HG03558 (cell line): ENCODE data around the gene ZNF544.
"Not testable (repeated sequence)": the region's sequence is repeated elsewhere in the genome, so short reads cannot be mapped to it uniquely, and the experiment has no call there.

ENCODE experiments used
- ATAC-seq: cut with Tn5 transposase; IDR thresholded peaks from one replicate; pipeline ENCODE4 v1.9.1; 2021; ENCODE audit warnings: moderate number of reproducible peaks; ENCODE audit not compliant: unreplicated experiment; ENCODE audit errors: extremely low read depth

Gene ZNF544

GRCh38 chr19:58248886-58249285 is 20.2 kb downstream of the ZNF544 start:
- no peak for ATAC-seq

DNA sequence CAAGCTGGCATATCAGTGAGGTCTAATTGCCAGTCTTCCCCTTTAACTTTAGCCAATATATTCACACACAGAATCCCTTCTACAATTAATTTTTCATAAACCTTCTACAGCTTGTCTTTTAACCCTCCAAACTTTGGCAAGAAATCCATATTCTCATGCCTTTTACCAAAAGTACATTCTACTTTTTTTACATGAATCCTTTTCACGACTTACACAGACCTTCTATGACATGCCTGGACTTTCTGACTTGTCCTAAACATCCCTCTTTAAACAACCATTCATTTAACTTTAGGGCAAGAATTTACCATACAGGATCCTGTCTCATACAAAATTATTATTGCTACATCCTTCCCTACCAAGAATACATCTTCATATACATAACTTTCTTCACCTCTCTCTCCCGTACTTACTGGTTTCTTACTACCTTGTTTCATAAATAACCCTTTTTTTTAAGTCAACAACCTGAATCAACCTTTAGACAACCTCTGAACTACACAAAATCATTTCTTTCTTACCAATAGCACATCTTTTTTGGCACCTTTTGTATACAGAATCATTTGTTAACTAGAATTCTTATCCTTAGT is 23.5 kb downstream of the ZNF544 start:
- ATAC-seq, result no peak

GRCh38 chr19:58258259-58258658 is 29.5 kb downstream of the ZNF544 start:
- not testable (repeated sequence) for ATAC-seq

DNA sequence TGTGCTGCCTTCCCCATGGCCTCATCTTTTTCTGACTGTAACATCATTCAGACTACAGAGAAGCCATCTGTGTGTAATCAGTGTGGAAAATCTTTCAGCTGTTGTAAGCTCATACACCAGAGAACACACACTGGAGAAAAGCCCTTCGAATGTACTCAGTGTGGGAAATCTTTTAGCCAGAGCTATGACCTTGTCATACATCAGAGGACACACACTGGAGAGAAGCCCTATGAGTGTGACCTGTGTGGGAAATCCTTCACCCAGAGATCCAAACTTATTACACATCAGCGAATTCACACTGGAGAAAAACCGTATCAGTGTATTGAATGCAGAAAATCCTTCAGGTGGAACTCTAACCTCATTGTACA is 32.9 kb downstream of the ZNF544 start:
- no peak for ATAC-seq

DNA sequence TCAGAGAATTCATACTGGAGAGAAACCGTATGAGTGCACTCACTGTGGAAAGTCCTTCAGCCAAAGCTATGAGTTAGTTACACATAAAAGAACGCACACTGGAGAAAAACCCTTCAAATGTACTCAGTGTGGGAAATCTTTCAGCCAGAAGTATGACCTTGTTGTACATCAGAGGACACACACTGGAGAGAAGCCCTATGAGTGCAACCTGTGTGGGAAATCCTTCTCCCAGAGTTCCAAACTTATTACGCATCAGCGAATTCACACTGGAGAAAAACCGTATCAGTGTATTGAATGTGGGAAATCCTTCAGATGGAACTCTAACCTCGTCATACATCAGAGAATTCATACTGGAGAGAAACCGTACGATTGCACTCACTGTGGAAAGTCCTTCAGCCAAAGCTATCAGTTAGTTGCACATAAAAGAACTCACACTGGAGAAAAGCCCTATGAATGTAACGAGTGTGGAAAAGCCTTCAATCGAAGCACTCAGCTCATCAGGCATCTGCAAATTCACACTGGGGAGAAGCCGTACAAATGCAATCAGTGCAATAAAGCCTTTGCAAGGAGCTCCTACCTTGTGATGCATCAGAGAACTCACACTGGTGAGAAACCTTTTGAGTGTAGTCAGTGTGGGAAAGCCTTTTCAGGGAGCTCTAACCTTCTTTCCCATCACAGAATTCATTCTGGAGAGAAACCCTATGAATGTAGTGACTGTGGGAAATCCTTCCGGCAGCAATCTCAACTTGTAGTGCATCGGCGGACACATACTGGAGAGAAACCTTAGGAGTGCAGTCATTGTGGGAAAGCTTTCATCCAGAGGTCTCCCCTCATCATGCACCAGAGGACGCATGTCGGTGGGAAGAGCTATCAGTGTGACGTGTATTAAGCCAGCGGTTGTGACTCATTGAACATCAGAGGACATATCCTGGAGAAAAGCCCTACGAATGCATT is 33.5 kb downstream of the ZNF544 start:
- ATAC-seq, result no peak

- ATAC-seq, result no peak
Measured at GRCh38 chr19:58262922-58263296, 34.2 kb downstream of the ZNF544 start.

DNA sequence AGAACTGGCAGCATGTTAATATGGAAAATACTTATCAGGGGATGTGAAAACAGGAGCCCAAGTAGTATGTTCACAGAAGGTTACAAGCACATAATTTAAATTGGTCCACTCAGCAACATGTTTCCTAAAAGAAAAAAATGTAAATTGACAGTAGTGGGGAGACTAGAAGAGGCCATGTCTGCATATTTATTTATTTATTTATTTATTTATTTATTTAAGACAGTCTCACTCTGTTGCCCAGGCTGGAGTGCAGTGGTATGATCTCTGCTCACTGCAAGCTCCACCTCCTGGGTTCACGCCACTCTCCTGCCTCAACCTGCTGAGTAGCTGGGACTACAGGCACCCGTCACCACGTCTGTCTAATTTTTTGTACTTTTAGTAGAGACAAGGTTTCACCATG is 36.4 kb downstream of the ZNF544 start:
- no peak for ATAC-seq

DNA sequence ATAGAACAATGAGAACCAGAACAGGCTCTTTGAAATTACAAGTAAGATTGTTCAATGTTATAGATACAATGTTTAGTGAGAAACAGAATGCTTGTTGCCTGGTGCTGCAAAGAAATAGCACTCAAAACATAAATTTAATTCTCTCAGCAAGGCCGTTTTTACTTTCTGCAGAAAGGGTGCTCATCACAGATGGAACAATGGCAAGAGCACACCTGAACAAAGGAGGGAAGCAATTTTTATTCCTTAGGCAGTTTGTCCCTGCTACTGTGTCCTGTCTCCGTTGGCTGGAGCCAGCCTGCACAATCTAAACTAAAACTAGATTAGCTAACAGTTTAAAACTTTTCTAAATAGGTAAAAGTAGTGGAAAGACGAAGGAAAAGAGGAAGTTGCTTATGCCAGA is 39.6 kb downstream of the ZNF544 start:
- ATAC-seq, result no peak

- no peak for ATAC-seq
Measured at GRCh38 chr19:58274771-58275201, 46.1 kb downstream of the ZNF544 start.

GRCh38 chr19:58275564-58275963 is 46.9 kb downstream of the ZNF544 start:
- no peak for ATAC-seq

GRCh38 chr19:58277197-58277596 is 48.5 kb downstream of the ZNF544 start:
- no peak for ATAC-seq

DNA sequence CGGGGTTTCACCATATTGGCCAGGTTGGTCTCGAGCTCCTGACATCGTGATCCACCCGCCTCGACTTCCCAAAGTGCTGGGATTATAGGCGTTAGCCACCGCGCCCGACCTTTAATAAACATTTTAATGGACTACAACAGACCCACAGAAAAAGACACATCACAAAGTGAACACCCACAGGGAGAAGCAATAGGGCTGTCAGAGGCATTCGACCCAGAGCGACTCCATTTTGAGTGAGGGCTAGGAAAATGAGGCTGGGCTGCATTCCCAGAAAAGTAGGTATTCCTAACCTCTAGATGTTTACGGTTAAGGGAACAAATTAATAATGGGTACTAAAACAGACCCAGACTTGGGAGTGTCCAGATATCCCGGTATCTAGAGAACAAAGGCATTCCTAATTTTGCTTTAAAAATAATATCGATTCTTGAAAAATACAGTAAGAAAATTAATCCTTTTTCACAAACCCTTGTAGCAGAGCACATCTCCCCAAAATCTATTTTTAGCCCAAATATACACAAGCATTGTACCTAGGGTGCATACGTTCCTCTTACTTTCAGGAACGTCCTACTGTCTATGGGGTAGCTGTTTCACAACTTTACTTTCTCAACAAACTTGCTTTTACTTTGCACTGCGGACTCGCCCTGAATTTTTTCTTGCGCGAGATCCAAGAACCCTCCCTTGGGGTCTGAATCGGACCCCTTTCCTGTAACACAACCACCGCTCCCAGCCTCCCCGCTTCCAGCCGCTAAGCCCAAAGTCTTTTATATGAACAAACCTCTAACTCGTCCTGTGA is 49.2 kb downstream of the ZNF544 start:
- no peak for ATAC-seq

DNA sequence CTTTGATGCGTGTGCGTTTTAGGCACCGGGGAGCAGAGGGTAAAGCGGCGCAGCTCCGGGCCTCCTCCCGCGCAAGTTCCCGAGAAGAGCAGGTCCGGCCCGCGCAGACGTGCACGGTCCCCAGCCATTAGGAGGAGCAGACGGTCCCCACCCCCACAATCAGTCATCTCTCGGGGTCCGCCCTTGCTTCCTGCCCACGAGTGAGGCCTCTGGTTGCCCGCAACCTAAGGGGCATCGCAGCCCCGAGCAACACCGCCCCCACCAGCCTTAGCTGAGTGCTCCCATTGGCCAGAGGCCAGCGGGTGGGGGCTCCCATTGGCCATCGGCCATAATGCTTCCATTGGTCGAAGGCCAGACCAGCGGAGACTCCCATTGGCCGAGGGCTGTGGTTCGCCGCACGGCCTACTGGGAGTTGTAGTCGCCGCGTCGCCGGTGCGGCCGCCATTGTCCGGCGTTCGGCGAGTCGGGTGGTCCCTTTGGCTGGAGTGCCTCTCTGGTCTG is 49.9 kb downstream of the ZNF544 start, which contains the start of gene ZNF8:
TSS of gene ZNF8 (plus strand) at position 415 of the 501 bp plus-strand sequence. CDS start 127 bp downstream, outside the sequence.
- peak; percentile 82 for ATAC-seq

DNA sequence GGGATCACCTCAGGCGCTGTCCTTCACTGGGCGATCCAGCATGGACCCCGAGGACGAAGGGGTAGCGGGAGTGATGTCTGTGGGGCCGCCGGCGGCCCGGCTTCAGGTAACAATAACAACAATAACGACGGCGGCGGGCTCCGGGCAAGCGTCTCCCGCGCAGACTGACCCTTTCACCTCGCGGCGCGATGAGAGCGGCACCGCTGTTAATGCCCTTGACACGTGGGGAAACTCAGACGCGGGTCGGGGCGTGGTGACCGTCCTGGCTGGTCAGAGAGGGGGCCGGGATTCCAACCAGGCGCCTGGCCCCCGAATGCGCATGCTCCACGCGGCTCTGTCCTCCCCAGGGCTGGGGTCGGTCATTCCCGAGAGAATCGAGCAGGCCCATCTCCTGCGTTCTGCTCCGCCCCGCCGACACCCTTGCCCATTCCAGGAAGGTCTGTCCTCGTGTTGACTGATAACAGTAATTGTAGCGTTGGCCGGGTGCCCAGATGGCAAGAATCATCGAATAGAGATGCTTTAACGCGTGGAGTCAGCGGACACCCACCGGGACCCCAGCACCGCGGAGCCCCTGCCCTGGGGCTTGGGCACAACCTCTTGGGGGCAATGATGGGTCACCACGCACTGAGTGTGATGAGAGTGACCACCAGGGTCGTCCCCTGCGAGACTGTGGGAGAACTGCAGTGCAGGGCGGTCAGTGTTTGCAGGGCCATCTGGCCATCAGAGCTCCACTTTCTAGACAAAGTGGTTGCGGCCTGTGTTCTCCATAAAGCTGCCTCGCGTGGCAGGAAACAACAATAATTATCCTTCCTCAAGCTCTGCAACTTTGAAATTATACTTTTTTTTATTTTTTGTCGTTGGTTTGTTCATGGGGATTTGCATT is 50.6 kb downstream of the ZNF544 start:
- no peak for ATAC-seq

- no peak for ATAC-seq
Measured at GRCh38 chr19:58279925-58280316, 51.2 kb downstream of the ZNF544 start.

DNA sequence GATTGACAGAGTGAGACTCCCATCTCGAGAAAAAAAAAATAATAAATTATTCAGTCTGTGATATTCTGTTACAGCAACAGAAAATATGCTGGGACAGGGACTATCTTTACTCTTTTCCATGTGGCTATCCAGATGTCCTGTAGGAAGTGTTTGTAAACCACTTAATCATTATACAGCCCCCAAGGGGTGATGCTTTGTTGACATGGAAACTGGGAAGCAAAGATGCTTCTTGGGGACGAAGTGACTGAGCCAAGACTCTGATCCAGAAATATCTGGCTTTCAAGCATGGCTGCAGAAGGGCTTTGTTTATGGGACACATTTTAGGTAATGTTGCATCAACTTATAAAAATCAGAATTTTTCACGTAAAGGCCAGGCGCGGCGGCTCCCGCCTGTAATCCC is 55.5 kb downstream of the ZNF544 start:
- ATAC-seq, result no peak

GRCh38 chr19:58291943-58292342 is 63.2 kb downstream of the ZNF544 start:
- no peak for ATAC-seq

DNA sequence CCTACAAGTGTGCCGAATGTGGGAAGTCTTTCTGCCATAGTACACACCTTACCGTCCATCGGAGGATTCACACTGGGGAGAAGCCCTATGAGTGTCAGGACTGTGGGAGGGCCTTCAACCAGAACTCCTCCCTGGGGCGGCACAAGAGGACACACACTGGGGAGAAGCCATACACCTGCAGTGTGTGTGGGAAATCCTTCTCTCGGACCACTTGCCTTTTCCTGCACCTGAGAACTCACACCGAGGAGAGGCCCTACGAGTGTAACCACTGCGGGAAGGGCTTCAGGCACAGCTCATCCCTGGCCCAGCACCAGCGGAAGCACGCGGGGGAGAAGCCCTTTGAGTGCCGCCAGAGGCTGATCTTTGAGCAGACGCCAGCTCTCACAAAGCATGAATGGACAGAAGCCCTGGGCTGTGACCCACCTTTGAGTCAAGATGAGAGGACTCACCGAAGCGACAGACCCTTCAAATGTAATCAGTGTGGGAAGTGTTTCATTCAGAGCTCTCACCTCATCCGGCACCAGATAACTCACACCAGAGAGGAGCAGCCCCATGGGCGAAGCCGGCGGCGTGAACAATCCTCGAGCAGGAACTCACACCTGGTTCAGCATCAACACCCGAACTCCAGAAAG is 66.1 kb downstream of the ZNF544 start:
- ATAC-seq, result no peak

DNA sequence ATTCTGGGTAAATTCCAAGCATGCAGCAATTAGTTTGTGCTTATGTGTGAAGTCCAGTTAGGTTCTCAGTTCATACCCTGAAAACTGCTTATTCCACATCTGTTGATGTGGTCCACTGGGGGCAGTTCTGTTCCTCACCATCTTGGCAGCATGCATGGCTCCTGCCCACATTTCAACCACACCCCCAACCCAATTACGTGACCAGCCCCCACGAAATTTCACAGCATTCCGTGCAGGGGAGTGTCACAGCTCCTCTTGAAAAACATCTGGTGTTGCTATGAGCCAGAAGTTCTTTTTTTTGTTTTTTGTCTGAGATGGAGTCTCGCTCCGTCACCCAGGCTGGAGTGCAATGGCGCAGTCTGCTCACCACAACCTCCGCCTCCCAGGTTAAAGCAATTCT is 67.4 kb downstream of the ZNF544 start:
- no peak for ATAC-seq
